Stomach smooth muscle (tissue), 2 donors: Measurements from ENCODE around the gene EIF2A.
"Not testable (repeated sequence)": the region's sequence is repeated elsewhere in the genome, so short reads cannot be mapped to it uniquely, and the experiment has no call there.

ENCODE experiments used
- H3K27ac ChIP-seq: one replicate; pipeline ENCODE4 v1.7.0; 2013; ENCODE audit warnings: mild to moderate bottlenecking, low read length, inconsistent platforms
- H3K27me3 ChIP-seq, 2 donors: one replicate each; pipeline ENCODE4 v1.7.0; 2013; ENCODE audit warnings: low read length in 2 of 2; ENCODE audit not compliant: insufficient read depth in 2 of 2, control insufficient read depth in 1 of 2
- H3K36me3 ChIP-seq, 2 donors: one replicate each; pipeline ENCODE4 v1.7.0; 2013; ENCODE audit warnings: low read length in 2 of 2; ENCODE audit not compliant: control insufficient read depth in 2 of 2, insufficient read depth in 2 of 2
- H3K4me1 ChIP-seq: one replicate; pipeline ENCODE4 v1.7.0; 2013; ENCODE audit warnings: low read length; ENCODE audit not compliant: control insufficient read depth, insufficient read depth
- H3K4me3 ChIP-seq, 2 donors: one replicate each; pipeline ENCODE4 v1.7.0; 2013; ENCODE audit warnings: low read length in 2 of 2
- H3K9ac ChIP-seq, 2 donors: one replicate each; pipeline ENCODE4 v1.7.0; 2013; ENCODE audit warnings: low read length in 2 of 2, mild to moderate bottlenecking in 1 of 2
- H3K9me3 ChIP-seq, 2 donors: one replicate each; pipeline ENCODE4 v1.7.0; 2013; ENCODE audit warnings: low read length in 2 of 2; ENCODE audit not compliant: control insufficient read depth in 2 of 2
- donor health status: healthy.
- donor health status: Pancreatic carcinoma.

The EIF2A gene

DNA sequence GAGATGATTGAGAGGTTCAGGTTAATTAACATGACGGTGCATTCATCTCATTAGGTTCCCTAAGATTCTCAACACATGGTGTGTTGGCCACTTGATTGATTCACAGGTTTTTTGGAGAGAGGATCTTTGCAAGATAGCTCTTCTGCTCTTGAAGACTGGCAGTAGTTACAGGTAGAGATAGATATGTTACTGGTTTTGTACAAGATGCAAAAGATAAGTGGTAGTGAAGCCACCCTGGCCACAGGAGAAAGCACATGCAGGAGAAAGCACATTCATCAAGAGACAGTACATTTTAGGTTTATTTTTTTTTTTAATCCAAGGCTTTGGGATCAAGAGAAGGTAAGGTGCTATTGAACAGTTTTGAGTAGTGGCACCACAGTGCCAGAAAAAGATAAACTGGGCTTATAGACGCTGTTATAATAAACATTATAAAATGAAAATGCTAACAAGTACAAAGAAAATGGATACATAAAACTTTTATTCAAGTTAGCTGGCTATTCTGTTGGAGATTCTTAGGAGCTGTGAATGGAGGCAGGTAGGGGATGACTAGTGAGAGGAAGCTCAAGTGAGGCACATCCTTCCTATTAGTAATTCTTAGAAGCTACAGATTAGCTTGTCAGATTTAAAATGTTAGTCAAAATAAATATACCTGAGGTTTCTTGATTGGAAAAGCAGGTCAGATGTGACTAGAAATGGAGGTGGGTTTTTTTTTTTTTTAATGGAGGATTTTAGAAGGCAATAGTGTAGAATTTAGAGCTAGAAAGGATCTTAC lies 67.3 kb downstream of the EIF2A start:
- Histone ChIP-seq H3K27me3 (no peaks in the 10 kb centered on the region), H3K4me3 (no peak overlapping the region), H3K36me3 (peaks cover 0 to 3% of the 10 kb centered on the region in 2 donors), H3K9me3 (no peaks in the 10 kb centered on the region), H3K4me1 (no peaks in the 10 kb centered on the region), H3K9ac (no peak overlapping the region), H3K27ac (no peak overlapping the region)

DNA sequence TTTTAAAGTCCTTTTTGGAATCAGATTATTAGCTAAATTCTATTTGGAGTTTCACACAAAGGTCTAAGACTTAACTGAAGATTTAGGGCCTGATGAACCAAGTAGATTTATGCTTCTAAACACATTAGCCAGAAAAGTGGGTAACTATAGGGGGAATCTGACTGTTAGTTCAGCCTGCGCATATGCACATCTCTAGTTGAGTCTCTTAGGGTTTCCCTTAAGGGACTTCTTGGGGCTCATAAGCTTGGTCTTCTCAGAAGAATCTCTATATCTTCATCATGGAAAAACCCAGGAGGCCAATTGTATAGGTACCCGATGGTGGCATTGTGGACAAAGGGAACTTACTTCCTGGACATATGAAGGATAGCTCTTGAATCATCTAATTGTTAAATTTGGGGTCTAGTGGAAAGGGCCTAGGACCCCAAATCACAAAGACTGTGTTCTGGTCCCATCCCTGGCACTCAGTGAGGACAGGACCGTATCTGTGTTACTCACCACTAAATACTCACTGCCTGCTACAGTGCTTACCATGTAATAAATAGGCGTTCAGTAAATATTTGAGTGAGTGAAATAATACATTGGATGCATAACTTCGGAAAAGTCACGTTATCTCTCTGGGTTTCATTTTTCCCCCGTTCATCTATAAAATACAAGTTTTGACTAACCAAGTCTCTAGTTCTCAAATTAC lies 73.6 kb downstream of the EIF2A start:
- Histone ChIP-seq H3K9ac (no peak overlapping the region), H3K27ac (no peak overlapping the region), H3K9me3 (no peaks in the 10 kb centered on the region), H3K27me3 (no peaks in the 10 kb centered on the region), H3K4me1 (no peaks in the 10 kb centered on the region), H3K4me3 (no peak overlapping the region), H3K36me3 (peaks cover 0 to 2% of the 10 kb centered on the region in 2 donors)

DNA sequence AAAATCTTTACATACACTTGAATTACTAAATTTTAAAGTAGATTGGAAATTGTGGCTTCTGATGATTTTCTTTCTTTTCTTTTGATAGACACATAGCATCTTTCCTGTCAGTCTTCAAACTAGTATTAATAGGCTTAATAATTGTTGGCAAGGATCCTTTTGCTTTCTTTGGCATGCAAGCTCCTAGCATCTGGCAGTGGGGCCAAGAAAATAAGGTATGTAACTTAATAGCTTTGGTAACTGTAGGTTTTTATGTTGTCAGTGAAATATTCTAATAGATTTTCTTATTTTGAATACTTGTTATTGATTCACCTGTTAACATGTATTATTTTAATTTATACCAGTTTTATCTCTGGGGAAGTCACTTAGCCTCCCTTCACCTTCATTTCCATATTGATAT lies 76.4 kb downstream of the EIF2A start:
- not testable (repeated sequence) for H3K4me1 ChIP-seq, H3K27me3 ChIP-seq, H3K27ac ChIP-seq, H3K4me3 ChIP-seq, H3K9me3 ChIP-seq, H3K9ac ChIP-seq
- peaks cover 13 to 16% of the 10 kb centered on the region in 2 donors for H3K36me3 ChIP-seq

DNA sequence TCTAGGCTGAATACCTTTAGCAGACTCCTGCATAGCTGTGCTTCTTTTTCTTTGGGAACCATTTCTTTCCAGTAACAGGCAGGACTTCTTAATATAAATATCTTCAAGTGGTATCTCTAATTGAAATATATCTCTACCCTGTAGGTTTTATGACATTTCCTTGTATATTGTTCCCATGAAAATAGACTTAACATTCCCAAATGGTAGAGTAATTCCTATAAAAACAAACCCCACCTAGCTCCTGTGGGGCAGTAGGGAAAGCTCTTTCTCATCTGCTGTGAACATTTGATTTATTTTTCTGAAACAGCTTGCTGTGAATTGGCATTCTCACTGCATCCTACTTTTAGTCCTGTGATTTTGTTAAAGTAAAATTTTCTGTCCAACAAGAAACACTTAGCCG lies 77.4 kb downstream of the EIF2A start:
- H3K36me3 ChIP-seq = peaks cover 13 to 19% of the 10 kb centered on the region in 2 donors
- H3K9ac ChIP-seq = no peak overlapping the region
- no peak overlapping the region for H3K4me3 ChIP-seq
- no peaks in the 10 kb centered on the region for H3K9me3 ChIP-seq
- no peak overlapping the region for H3K27ac ChIP-seq
- H3K4me1 ChIP-seq = no peaks in the 10 kb centered on the region
- H3K27me3 ChIP-seq = no peaks in the 10 kb centered on the region

DNA sequence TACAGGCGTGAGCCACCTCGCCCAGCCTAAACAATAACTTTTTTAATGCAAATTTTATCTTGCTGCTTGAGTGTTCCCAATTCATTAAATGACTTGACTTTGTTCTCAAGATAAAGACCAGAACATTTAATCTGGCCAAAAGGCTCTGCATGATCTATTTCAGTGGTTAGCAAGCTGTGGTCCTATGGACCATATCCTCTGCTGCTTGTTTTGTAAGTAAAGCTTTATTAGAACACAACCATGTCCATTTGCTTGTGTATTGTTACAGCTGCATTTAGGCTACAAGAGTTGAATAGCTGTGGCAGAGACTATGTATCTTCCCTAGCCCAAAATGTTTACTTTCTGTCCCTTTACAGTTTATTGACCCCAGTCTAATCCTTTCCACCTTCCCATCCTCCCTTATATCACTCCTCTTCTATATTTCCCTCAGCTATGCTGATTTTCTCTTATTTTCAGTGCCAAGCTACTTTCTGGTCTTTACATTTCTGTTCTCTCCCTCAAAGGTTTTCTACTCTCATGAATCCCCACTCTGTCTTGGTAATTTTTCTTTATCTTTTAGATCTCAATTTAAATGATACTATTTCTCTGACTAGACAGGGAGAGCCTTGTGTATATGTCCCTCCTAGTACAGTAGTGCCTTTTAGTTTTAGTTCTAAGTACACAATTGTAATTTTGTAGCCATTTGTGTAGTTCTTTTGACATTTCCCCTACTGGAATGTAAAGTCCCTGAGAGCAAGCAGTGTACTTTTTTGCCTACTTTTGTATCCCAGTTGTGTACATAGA lies 79.8 kb downstream of the EIF2A start:
- Histone ChIP-seq H3K27me3 (no peaks in the 10 kb centered on the region), H3K4me1 (no peaks in the 10 kb centered on the region), H3K27ac (no peak overlapping the region), H3K36me3 (peaks cover 16 to 29% of the 10 kb centered on the region in 2 donors), H3K9me3 (no peaks in the 10 kb centered on the region), H3K4me3 (no peak overlapping the region), H3K9ac (no peak overlapping the region)

DNA sequence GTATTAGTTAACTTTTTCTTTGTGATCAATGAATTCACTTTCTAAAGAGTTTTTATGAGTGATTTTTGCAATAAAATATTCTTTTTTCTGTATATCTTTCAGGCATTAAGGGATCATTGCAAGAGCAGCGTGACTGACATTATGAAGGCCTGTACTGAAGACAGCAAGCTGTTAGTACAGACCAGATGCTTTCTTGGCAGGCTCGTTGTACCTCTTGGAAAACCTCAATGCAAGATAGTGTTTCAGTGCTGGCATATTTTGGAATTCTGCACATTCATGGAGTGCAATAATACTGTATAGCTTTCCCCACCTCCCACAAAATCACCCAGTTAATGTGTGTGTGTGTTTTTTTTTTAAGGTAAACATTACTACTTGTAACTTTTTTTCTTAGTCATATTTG lies 81.0 kb downstream of the EIF2A start:
- Histone ChIP-seq H3K36me3 (peaks cover 21 to 33% of the 10 kb centered on the region in 2 donors), H3K27ac (no peak overlapping the region)

DNA sequence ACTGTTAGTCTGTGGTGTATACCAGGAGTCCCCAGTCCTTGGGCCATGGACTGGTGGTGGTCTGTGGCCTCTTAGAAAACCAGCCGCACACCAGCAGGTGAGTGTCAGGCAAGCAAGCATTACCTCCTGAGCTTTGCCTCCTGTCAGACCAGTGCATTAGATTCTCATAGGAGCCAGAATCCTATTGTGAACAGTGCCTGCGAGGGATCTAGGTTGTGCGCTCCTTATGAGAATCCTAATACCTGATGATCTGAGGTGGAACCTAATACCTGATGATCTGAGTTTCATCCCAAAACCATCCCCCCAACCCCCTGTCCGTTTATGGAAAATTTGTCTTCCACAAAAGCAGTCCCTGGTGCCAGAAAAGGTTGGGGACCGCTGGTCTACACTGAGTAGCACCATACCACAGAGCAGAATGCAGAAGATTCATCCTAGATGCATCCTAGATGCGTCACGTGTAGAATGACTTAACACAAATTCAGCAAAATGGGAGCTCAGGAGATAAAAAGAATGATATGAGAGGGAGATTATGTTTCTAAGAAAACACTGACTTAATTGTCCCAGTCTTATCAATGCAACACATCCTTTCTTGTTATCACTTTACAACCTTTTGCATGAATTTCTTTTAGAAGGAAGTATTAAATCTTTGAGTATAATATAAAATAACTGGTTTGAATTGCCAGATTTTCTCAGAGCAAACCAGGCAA lies 85.1 kb downstream of the EIF2A start:
- Histone ChIP-seq H3K9me3 (no peaks in the 10 kb centered on the region), H3K27ac (no peak overlapping the region), H3K4me3 (no peak overlapping the region), H3K9ac (no peak overlapping the region), H3K36me3 (peaks cover 14 to 21% of the 10 kb centered on the region in 2 donors), H3K4me1 (no peaks in the 10 kb centered on the region), H3K27me3 (no peaks in the 10 kb centered on the region)

More for the DNA sequence above, 81.0 kb downstream of the EIF2A start:
- H3K4me3 ChIP-seq = no peak overlapping the region
- H3K27me3 ChIP-seq = no peaks in the 10 kb centered on the region
- H3K9me3 ChIP-seq = no peaks in the 10 kb centered on the region
- no peak overlapping the region for H3K9ac ChIP-seq
- H3K4me1 ChIP-seq = no peaks in the 10 kb centered on the region

DNA sequence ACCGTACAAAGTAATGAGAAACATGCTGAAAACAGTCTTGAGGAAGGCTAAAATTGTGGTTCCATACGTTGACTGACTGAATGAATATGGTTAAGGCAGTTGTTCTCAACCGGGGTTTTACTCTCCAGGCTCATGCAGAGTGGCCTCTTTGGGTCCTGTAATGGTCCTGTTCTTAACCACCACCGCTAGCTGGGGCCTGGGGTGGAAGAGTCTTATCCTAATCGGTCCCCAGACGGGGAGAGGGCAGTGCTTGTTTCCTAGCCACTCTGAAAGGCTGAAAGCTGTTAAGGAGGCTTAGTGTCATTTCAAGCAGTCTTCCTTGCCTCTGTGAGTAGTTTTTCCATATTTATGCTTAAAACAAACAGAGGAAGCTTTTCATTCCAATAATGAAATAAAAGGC lies 88.5 kb downstream of the EIF2A start:
- Histone ChIP-seq H3K36me3 (peaks cover 8 to 12% of the 10 kb centered on the region in 2 donors), H3K27me3 (no peaks in the 10 kb centered on the region), H3K27ac (no peak overlapping the region), H3K4me1 (no peaks in the 10 kb centered on the region), H3K9me3 (no peaks in the 10 kb centered on the region), H3K4me3 (no peak overlapping the region), H3K9ac (no peak overlapping the region)

DNA sequence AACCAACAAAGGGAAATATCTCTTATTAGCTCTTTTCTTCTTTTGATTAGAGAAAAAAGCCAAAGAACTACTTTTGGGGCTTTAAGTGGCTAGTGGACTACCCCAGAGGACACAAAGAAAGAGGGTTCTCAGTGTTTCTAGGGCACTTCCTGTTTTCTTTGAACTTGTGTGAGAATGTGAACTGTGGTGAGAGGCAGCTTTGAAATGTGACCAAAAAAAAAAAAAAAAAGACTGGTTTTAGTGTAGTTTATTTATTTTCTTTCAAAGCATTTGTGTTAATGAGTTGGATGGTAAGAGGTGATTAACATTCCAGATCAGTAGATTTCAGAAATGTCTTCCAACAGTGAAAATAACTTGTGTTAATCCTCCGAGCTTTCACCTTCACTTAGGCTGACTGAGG lies 88.9 kb downstream of the EIF2A start:
- Histone ChIP-seq H3K27me3 (no peaks in the 10 kb centered on the region), H3K9me3 (no peaks in the 10 kb centered on the region), H3K9ac (no peak overlapping the region), H3K27ac (no peak overlapping the region), H3K4me3 (no peak overlapping the region), H3K4me1 (no peaks in the 10 kb centered on the region), H3K36me3 (peaks cover 8 to 9% of the 10 kb centered on the region in 2 donors)
